GM10248 (cell line): ENCODE results near the gene COQ5.

Experiments used
- CTCF ChIA-PET: fragments of 300-600 bp; sonication (Branson Sonifier 250); formaldehyde crosslinking; extraction: SDS; loops from one replicate; lab custom pipeline; 2021; ENCODE audit warnings: antibody characterized with exemption; lab: Yijun Ruan, JAX
- POLR2A ChIA-PET: fragments of 350-650 bp; sonication (Branson Sonifier 250); formaldehyde crosslinking; extraction: SDS; loops from one replicate; lab custom pipeline; 2020; ENCODE audit warnings: antibody characterized with exemption; lab: Yijun Ruan, JAX
- DNase-seq: peaks from one replicate; pipeline ENCODE4 v3.0.0; 2012; ENCODE audit errors: extremely low spot score
- TF ChIP-seq, protein P1 (sequence below): IDR thresholded peaks from 2 replicates; pipeline ENCODE4 v1.5.1; 2012; ENCODE audit warnings: mild to moderate bottlenecking, low read depth; ENCODE audit errors: extremely low read depth, missing control alignments, control extremely low read depth

Gene COQ5

DNA sequence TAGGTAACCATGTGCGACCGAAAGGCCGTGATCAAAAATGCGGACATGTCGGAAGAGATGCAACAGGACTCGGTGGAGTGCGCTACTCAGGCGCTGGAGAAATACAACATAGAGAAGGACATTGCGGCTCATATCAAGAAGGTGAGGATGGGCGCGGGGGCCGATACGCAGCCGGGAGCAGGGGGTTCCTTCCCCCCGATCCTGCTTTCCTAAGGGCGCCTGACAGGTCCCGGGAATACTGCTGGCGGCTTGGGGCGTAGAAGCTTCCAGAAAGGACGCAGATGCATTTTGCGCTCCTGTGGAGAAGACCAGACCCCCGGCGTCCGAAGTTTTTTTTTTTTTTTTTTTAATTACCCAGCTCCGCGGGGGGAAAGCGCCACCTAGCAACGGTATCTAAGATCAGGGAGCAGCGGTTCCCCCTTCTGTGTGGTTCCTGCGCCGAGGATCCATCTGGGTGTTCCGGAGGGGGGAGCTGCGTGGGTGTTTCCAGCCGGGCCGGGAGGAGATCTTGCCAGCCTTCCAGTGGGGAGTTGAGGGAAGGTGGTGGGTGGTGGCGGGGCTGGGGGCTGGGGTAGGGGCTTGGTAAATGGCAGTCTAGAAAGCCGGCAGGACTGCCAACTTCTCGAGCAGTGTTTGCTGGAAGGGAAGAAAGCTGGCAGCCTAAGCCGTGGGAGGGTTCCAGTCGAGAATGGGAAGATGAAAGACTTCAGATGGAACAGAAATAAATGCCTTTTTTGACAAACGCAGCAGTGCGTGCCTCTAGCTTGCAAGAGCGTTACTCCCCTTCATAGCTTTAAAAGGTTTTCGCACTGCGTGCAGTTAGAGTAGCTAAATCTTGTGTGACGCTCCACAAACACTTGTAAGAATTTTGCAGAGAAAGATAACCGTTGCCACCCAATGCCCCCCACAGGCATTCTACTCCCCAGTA is 32.3 kb downstream of the COQ5 start:
- peak; percentile 70 for DNase-seq
- ChIA-PET CTCF (interaction anchor here (0.8 to 1.5 kb wide), 11 partner anchors 8 to 152 kb away, joined by 3 to 6 read pairs (median 4); partner anchors contain the start of gene COQ5), POLR2A (interaction anchor here (0.6 to 2.2 kb wide), 17 partner anchors 8 to 1215 kb away, joined by 3 to 10 read pairs (median 5); partner anchors contain the start of genes COQ5, COX6A1 and SRSF9)
- TF ChIP-seq, protein P1, sequence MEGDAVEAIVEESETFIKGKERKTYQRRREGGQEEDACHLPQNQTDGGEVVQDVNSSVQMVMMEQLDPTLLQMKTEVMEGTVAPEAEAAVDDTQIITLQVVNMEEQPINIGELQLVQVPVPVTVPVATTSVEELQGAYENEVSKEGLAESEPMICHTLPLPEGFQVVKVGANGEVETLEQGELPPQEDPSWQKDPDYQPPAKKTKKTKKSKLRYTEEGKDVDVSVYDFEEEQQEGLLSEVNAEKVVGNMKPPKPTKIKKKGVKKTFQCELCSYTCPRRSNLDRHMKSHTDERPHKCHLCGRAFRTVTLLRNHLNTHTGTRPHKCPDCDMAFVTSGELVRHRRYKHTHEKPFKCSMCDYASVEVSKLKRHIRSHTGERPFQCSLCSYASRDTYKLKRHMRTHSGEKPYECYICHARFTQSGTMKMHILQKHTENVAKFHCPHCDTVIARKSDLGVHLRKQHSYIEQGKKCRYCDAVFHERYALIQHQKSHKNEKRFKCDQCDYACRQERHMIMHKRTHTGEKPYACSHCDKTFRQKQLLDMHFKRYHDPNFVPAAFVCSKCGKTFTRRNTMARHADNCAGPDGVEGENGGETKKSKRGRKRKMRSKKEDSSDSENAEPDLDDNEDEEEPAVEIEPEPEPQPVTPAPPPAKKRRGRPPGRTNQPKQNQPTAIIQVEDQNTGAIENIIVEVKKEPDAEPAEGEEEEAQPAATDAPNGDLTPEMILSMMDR, result peak; percentile 30

DNA sequence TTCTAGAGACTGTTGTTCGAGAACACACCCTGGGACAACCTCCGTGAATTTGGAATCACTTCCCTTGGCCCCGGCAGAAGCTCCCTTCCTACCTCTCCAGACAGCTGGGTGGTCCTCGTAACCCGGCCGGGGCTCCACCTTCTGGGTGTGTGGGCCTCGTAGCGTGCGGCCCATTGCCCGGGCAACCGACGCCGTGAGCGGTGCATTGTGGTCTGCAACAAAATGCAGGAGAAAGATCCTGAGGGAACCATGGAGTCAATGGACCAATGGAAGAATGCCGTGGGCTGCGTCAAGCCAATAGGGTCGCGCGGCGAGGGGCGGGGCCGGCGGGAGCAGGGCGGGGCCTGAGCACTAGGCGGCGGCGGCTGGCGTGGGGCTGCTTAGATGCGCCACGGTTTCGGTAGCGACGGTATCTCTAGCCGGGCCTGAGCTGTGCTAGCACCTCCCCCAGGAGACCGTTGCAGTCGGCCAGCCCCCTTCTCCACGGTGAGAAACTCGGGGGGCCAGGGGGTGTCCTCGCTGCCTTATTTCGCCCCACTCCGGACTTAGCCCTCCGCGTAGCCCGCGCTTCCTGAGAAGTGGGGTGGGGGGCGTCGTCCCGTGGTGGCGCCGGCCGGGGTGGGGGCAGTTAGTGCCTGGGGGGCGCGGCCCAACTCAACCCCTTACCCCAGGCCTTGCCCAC is 33.1 kb downstream of the COQ5 start, which contains the start of gene DYNLL1:
TSS of gene DYNLL1 (plus strand) at position 383 of the 682 bp plus-strand sequence. CDS start 309 bp downstream, outside the sequence.
- TF ChIP-seq, protein P1, result peak; percentile 6
- DNase-seq, result peak; percentile 98
- ChIA-PET POLR2A (interaction anchor here (0.5 to 2.2 kb wide), 7 partner anchors 14 to 285 kb away, joined by 3 to 10 read pairs (median 4); partner anchors contain the start of genes COQ5 and COX6A1), CTCF (interaction anchor here (1.0 to 1.8 kb wide), 7 partner anchors 9 to 153 kb away, joined by 3 to 9 read pairs (median 3); no protein-coding TSS in a partner anchor)

DNA sequence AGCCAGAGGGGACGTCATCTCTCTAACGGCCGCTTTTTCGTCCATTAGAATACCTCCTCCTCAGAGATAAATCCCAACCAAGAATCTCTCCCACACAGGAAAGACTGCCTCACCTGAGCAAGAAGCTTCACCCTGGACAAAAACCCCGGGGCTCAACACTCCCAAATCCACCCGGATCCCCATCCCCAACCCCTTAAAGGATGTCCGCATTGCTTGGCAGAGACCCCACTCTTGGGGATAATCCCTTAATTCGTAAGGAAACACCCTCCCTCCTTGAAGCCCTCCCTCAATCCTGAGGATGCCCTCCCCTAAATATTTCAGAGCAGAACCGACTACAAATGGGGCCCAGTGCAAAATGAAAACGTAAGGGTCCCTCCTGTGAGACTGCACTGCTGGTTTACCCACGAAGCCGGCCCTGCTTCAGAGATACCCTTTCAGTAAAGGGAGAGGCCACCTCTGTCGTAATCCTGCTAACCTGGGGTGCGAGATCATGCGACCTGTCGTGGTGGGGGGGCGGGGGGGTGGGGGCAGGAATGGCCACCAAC is 33.7 kb downstream of the COQ5 start:
- POLR2A ChIA-PET, result interaction anchor here (0.5 to 2.2 kb wide), 5 partner anchors 14 to 285 kb away, joined by 3 to 10 read pairs (median 4); partner anchors contain the start of gene COX6A1
- DNase-seq, result no peak
- TF ChIP-seq, protein P1, result no peak
- CTCF ChIA-PET, result interaction anchor here (1.0 to 1.8 kb wide), 7 partner anchors 9 to 152 kb away, joined by 3 to 9 read pairs (median 4); no protein-coding TSS in a partner anchor

DNA sequence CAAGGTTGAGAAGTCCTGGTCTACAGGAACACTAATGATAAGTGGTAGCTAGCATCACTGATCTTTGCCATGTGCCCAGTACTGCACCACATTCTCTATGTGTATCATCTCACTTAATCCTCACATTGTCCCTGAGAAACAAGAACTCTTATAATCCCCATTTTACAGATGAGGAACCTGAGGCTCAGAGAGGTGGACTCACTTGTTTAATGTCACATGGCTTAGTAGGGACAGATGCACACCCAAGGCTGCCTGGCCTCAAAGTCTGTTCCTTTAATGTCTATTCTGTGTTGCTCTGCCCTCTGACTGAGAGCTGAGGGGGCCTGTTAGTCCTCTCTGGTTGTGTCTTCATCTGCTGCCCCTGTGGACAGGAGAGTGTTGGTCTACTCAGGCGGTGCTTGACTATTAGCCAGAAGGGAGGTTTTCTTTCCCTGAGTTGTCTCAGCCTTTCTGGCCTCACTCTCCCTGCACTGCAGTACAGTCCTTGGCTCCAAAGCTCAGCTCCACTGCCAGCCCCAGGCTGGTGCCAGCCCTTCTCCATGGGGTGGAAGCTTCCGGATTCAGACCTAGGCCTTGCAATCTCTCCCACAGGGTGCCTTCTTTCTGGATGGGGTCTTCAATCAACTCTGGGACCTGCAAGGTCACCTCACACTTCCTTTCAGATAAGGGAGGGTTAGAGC is 38.0 kb downstream of the COQ5 start:
- TF ChIP-seq, protein P1, result no peak
- ChIA-PET CTCF (interaction anchor here (1.0 to 2.3 kb wide), 7 partner anchors 8 to 51 kb away, joined by 4 to 9 read pairs (median 5); no protein-coding TSS in a partner anchor), POLR2A (no interaction called here)
- DNase-seq, result no peak

DNA sequence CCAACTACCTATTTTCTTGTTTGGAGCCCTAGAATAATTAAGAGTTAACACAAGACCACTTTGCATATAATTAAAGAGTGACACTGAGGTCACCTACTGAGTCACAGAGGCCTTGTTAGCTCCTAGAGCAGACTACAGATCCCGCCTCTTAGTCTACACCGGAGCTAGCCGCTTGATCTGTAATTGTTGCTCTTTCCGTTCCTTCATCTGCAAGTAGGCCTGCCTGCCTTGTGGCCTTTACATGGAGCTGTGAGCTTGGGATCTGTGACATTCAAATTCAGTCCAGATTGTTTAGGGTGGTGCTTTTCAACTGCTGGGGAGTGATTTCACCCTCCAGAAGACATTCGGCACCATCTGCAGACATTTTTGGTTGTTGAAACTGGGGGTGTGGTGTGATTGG is 38.6 kb downstream of the COQ5 start:
- ChIA-PET CTCF (interaction anchor here (2.2 kb wide), 1 partner anchor 21 kb away, joined by 5 read pairs; no protein-coding TSS in a partner anchor), POLR2A (no interaction called here)
- TF ChIP-seq, protein P1, result no peak
- DNase-seq, result no peak
